Measurements from ENCODE around the gene SHLD3. TPM values are rescaled to one million over a fixed set of nuclear protein-coding genes. Genes with fewer than 3 reads are reported as not detected.
"Not testable (repeated sequence)": the region's sequence is repeated elsewhere in the genome, so short reads cannot be mapped to it uniquely, and the experiment has no call there.

Gene SHLD3, protein sequence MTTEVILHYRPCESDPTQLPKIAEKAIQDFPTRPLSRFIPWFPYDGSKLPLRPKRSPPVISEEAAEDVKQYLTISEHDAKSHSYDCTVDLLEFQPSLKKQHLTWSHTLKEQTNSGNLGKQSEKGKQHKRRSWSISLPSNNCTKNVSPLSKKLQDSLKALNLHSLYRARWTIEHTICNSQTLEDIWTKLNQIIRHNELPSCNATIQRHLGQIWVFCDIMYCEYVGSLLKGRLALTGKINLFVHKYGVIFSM
- 1 to 10 TPM; 1.1 to 4.8 (median 3.8) TPM for total RNA-seq

- ATAC-seq = peak; percentile 93
- peak; percentile 76 for TF ChIP-seq POLR2AphosphoS5 (IDR thresholded peaks at IDR 0.05)
- no peak for TF ChIP-seq POLR2A (IDR thresholded peaks at IDR 0.05)
- TF ChIP-seq, protein P1, sequence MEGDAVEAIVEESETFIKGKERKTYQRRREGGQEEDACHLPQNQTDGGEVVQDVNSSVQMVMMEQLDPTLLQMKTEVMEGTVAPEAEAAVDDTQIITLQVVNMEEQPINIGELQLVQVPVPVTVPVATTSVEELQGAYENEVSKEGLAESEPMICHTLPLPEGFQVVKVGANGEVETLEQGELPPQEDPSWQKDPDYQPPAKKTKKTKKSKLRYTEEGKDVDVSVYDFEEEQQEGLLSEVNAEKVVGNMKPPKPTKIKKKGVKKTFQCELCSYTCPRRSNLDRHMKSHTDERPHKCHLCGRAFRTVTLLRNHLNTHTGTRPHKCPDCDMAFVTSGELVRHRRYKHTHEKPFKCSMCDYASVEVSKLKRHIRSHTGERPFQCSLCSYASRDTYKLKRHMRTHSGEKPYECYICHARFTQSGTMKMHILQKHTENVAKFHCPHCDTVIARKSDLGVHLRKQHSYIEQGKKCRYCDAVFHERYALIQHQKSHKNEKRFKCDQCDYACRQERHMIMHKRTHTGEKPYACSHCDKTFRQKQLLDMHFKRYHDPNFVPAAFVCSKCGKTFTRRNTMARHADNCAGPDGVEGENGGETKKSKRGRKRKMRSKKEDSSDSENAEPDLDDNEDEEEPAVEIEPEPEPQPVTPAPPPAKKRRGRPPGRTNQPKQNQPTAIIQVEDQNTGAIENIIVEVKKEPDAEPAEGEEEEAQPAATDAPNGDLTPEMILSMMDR (IDR thresholded peaks at IDR 0.05) = peak in 3 of 4 experiments; percentile 17 to 22 (median 22)
- Histone ChIP-seq H3K27ac (peak within 1 kb of the TSS; percentile 18 to 90 (median 84)), H3K4me3 (peak within 1 kb of the TSS; percentile 61 to 87), H3K4me1 (peaks cover 16 to 55% (median 26%) of the 10 kb centered on the region in 3 donors), H3K36me3 (peaks cover 0 to 9% of the 10 kb centered on the region in 2 donors), H3K27me3 (no peaks in the 10 kb centered on the region), H3K9me3 (no peaks in the 10 kb centered on the region)
- WGBS, 2 donors (ENCODE audit: low coverage in 1 of 2) = 0 to 1% methylated on average over 24 to 36 of the region's 36 CpGs
These were observed at the start of gene SHLD3, which contains the start of gene TRAPPC13 for GRCh38 chr5:65624571-65625555. TSS of gene SHLD3 (plus strand) at chr5:65625027. CDS start at chr5:65629588, 4,561 bp downstream. TSS of gene TRAPPC13 (plus strand) at chr5:65625027. CDS start at chr5:65625061, 34 bp downstream.

DNA sequence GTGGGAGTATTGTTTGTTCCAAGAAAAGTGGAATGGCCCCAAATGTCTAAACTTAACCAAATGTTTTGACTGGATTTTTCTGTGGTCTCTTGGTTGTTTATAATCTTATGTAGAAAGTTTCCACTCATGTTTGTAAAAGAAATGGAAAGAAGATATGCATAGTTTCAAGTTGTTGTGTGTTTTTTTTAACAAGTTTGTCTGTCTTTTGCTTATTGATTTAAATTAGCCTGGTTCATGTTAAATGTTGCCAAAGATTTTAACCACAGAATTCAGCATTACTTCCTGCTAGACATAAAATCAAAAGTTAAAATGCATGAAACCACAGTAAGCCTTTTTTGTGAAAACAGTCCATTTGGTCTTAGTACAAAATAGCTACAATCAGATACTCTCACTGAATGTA, 47.7 kb upstream of the SHLD3 start:
- no peak for ATAC-seq
- Histone ChIP-seq H3K4me1 (peaks cover 0 to 4% (median 0%) of the 10 kb centered on the region in 3 donors), H3K27ac (no peak overlapping the region), H3K36me3 (peaks cover 0 to 74% of the 10 kb centered on the region in 2 donors), H3K4me3 (no peak overlapping the region), H3K27me3 (no peaks in the 10 kb centered on the region), H3K9me3 (no peaks in the 10 kb centered on the region)
- TF ChIP-seq EP300 (IDR thresholded peaks at IDR 0.05) = no peak

DNA sequence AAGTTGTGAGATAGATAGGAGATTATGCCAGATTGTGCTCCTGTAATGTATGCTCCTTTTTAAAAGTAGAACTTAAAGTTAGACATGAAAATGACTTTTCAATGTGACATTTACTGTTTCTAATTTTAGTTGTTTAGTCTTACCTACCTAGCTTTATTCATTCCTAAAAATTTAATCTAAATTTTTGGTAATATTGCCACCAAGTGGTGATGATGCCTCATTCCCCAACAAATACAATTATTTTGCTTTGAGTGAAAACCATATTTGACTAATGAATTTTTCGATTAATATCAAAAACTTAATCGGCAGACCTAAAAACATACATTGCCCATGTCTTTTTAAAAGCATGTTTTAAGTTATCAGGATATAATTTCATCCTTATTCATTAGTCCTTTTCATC, 36.1 kb upstream of the SHLD3 start:
- Histone ChIP-seq H3K4me3 (no peak overlapping the region), H3K27me3 (no peaks in the 10 kb centered on the region), H3K36me3 (peaks cover 11 to 96% of the 10 kb centered on the region in 2 donors), H3K4me1 (no peaks in the 10 kb centered on the region), H3K27ac (no peak overlapping the region), H3K9me3 (no peaks in the 10 kb centered on the region)
- WGBS, 2 donors (ENCODE audit: low coverage in 1 of 2) = 83 to 87% methylated on average over 2 of the region's 2 CpGs
- no peak for TF ChIP-seq POLR2A (IDR thresholded peaks at IDR 0.05)
- no peak for TF ChIP-seq EP300 (IDR thresholded peaks at IDR 0.05)
- no peak for TF ChIP-seq POLR2AphosphoS5 (IDR thresholded peaks at IDR 0.05)
- TF ChIP-seq, protein P1 (IDR thresholded peaks at IDR 0.05) = no peak
- ATAC-seq = no peak

GRCh38 chr5:65601761-65602160, 23.1 kb upstream of the SHLD3 start:
- WGBS, 2 donors (ENCODE audit: low coverage in 1 of 2) = 100% methylated on average over 1 of the region's 1 CpG; no CpG with 5 or more reads in 1 of the 2 donors
- ATAC-seq, H3K4me1 ChIP-seq, H3K27me3 ChIP-seq, H3K9me3 ChIP-seq, H3K27ac ChIP-seq, H3K4me3 ChIP-seq: not testable (repeated sequence)
- peaks cover 3 to 96% of the 10 kb centered on the region in 2 donors for H3K36me3 ChIP-seq

DNA sequence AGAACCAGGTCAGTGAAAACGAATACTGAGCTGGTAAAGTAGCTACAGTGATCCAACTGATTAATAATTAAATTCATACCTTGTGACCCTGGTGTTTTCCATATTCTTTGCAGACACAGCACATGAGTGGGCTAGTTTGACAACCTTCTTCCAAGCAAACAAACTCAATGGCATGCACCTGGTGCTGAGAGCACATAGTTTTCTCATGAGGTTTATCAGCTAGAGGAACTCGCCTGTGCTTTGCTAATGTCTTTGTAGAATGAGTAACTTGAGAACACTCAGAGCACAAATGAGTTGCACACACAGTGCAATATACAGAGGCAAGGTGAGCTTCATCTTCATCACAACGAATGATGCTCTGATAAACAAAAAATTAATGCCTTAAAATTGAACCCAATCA, 13.3 kb upstream of the SHLD3 start:
- Histone ChIP-seq H3K36me3 (peaks cover 8 to 100% of the 10 kb centered on the region in 2 donors), H3K4me3 (no peak overlapping the region), H3K4me1 (peaks cover 0 to 3% (median 0%) of the 10 kb centered on the region in 3 donors), H3K27me3 (no peaks in the 10 kb centered on the region), H3K9me3 (no peaks in the 10 kb centered on the region), H3K27ac (no peak overlapping the region)
- TF ChIP-seq, protein P1 (IDR thresholded peaks at IDR 0.05) = no peak
- TF ChIP-seq POLR2AphosphoS5 (IDR thresholded peaks at IDR 0.05) (no peak), POLR2A (IDR thresholded peaks at IDR 0.05) (no peak), EP300 (IDR thresholded peaks at IDR 0.05) (no peak)
- WGBS, 2 donors (ENCODE audit: low coverage in 1 of 2) = 85 to 90% methylated on average over 2 to 3 of the region's 3 CpGs
- ATAC-seq = no peak
